IMR-90 (cell line): ENCODE data around the gene UST. TPM values are rescaled to one million over a fixed set of nuclear protein-coding genes. Genes with fewer than 3 reads are reported as not detected.

Experiments used
- ATAC-seq: fragments of 200-7000 bp; cut with Tn5 transposase; 2 replicates; pipeline ENCODE4 v1.9.1; 2020; ENCODE audit warnings: low read depth, mild to moderate bottlenecking, moderate library complexity
- BruUV-seq: library from RNA; stranded (reverse); fragments of 400-500 nt; replicated peaks from 2 replicates; lab custom pipeline; 2021; lab: Mats Ljungman, UMichigan
- CTCF ChIA-PET: fragments of 300-600 bp; formaldehyde crosslinking; extraction: SDS; loops from one replicate; lab custom pipeline; 2021; ENCODE audit warnings: antibody characterized with exemption; lab: Yijun Ruan, JAX
- POLR2A ChIA-PET: fragments of 300-600 bp; sonication (Branson Sonifier 250); formaldehyde crosslinking; loops from one replicate; lab custom pipeline; 2022; ENCODE audit warnings: antibody characterized with exemption; ENCODE audit not compliant: unreplicated experiment; lab: Charles Lee
- DNase-seq: peaks from one replicate; pipeline ENCODE4 v3.0.0; 2013
- H2AFZ ChIP-seq: replicated peaks from 2 replicates; pipeline ENCODE3; 2013; ENCODE audit warnings: low read length, mild to moderate bottlenecking; ENCODE audit not compliant: poor library complexity
- H2AK5ac ChIP-seq: 2 replicates; pipeline ENCODE4 v1.6.1; 2013; ENCODE audit warnings: low read depth, low read length, inconsistent platforms
- H2AK9ac ChIP-seq: replicated peaks from 2 replicates; pipeline ENCODE3; 2013; ENCODE audit warnings: mild to moderate bottlenecking, low read depth, low read length, moderate library complexity; ENCODE audit not compliant: poor library complexity
- H2BK120ac ChIP-seq: 2 replicates; pipeline ENCODE4 v1.6.1; 2013; ENCODE audit warnings: low read depth, low read length, inconsistent platforms
- H2BK15ac ChIP-seq: 3 replicates; pipeline ENCODE4 v1.6.1; 2013; ENCODE audit warnings: low read depth, low read length, inconsistent platforms
- H2BK20ac ChIP-seq: 2 replicates; pipeline ENCODE4 v1.6.1; 2013; ENCODE audit warnings: low read depth, mild to moderate bottlenecking, inconsistent platforms, low read length, moderate library complexity
- H2BK5ac ChIP-seq: 2 replicates; pipeline ENCODE4 v1.6.1; 2013; ENCODE audit warnings: mild to moderate bottlenecking, low read depth, low read length, inconsistent platforms; ENCODE audit not compliant: poor library complexity, severe bottlenecking
- H3K14ac ChIP-seq: replicated peaks from 2 replicates; pipeline ENCODE4 v1.6.1; 2013; ENCODE audit warnings: low read depth, low read length, inconsistent platforms
- H3K18ac ChIP-seq: 2 replicates; pipeline ENCODE4 v1.6.1; 2013; ENCODE audit warnings: low read depth, low read length, control low read depth
- H3K23ac ChIP-seq: 2 replicates; pipeline ENCODE4 v1.6.1; 2013; ENCODE audit warnings: low read depth, low read length, inconsistent platforms
- H3K27ac ChIP-seq: 2 replicates; pipeline ENCODE4 v1.5.1; 2013; ENCODE audit warnings: mild to moderate bottlenecking, control low read depth, low read length; ENCODE audit not compliant: insufficient read depth
- H3K27me3 ChIP-seq: 2 replicates; pipeline ENCODE4 v1.6.1; 2013; ENCODE audit warnings: low read length; ENCODE audit not compliant: control insufficient read depth, insufficient read depth
- H3K36me3 ChIP-seq: 2 replicates; pipeline ENCODE4 v1.6.1; 2013; ENCODE audit warnings: low read length, mixed read lengths; ENCODE audit not compliant: control insufficient read depth, insufficient read depth
- H3K4ac ChIP-seq: 2 replicates; pipeline ENCODE4 v1.6.1; 2013; ENCODE audit warnings: low read depth, low read length, inconsistent platforms
- H3K4me1 ChIP-seq: 2 replicates; pipeline ENCODE4 v1.6.1; 2013; ENCODE audit warnings: low read length, mixed read lengths; ENCODE audit not compliant: control insufficient read depth, insufficient read depth
- H3K4me2 ChIP-seq: 2 replicates; pipeline ENCODE4 v1.6.1; 2013; ENCODE audit warnings: low read depth, mild to moderate bottlenecking, control low read depth, low read length, moderate library complexity
- H3K4me3 ChIP-seq: 2 replicates; pipeline ENCODE4 v1.5.1; 2013; ENCODE audit warnings: low read depth, mild to moderate bottlenecking, control low read depth, low read length, moderate library complexity; ENCODE audit not compliant: insufficient read depth
- H3K56ac ChIP-seq: 2 replicates; pipeline ENCODE4 v1.6.1; 2013; ENCODE audit warnings: low read length, inconsistent platforms; ENCODE audit not compliant: insufficient read depth; ENCODE audit errors: extremely low read depth
- H3K79me1 ChIP-seq, 2 experiments: 2 replicates each; pipeline ENCODE4 v1.6.1; 2013; ENCODE audit warnings: low read length in 2 of 2, inconsistent platforms in 1 of 2, low read depth in 1 of 2
- H3K9ac ChIP-seq: 2 replicates; pipeline ENCODE4 v1.6.1; 2013; ENCODE audit warnings: low read depth, low read length, control low read depth
- H3K9me1 ChIP-seq: 2 replicates; pipeline ENCODE4 v1.6.1; 2013; ENCODE audit warnings: low read length, inconsistent platforms; ENCODE audit not compliant: insufficient read depth
- H3K9me3 ChIP-seq: 2 replicates; pipeline ENCODE4 v1.6.1; 2013; ENCODE audit warnings: low read length; ENCODE audit not compliant: control insufficient read depth, insufficient read depth
- H4K20me1 ChIP-seq: 2 replicates; pipeline ENCODE4 v1.6.1; 2013; ENCODE audit warnings: low read length, inconsistent platforms; ENCODE audit not compliant: insufficient read depth
- H4K5ac ChIP-seq: 2 replicates; pipeline ENCODE4 v1.6.1; 2013; ENCODE audit warnings: mild to moderate bottlenecking, low read depth, low read length, control low read depth
- H4K8ac ChIP-seq, 2 experiments: 2 replicates each; pipeline ENCODE4 v1.6.1; 2013; ENCODE audit warnings: low read depth in 2 of 2, low read length in 2 of 2, control low read depth in 1 of 2, inconsistent platforms in 1 of 2
- H4K91ac ChIP-seq: 2 replicates; pipeline ENCODE4 v1.6.1; 2013; ENCODE audit warnings: low read depth, low read length, inconsistent platforms; ENCODE audit not compliant: insufficient read depth
- BHLHE40 ChIP-seq: fragments of 150-350 bp; IDR thresholded peaks from 2 replicates; pipeline ENCODE4 v1.6.1; 2016; ENCODE audit warnings: mild to moderate bottlenecking, low read depth, low read length
- CEBPB ChIP-seq: IDR thresholded peaks from 2 replicates; pipeline ENCODE4 v1.6.1; 2012; ENCODE audit warnings: low read depth, low read length, improper control_type of control experiment
- CHD1 ChIP-seq: IDR thresholded peaks from 2 replicates; pipeline ENCODE4 v1.6.1; 2012; ENCODE audit warnings: low read depth, low read length, improper control_type of control experiment
- FOS ChIP-seq: fragments of 150-350 bp; IDR thresholded peaks from 2 replicates; pipeline ENCODE4 v1.6.1; 2016; ENCODE audit warnings: low read depth, low read length
- MAFK ChIP-seq: IDR thresholded peaks from 2 replicates; pipeline ENCODE4 v1.6.1; 2012; ENCODE audit warnings: low read depth, low read length, improper control_type of control experiment
- MAZ ChIP-seq: IDR thresholded peaks from 2 replicates; pipeline ENCODE4 v1.6.1; 2012; ENCODE audit warnings: low read depth, mild to moderate bottlenecking, low read length, improper control_type of control experiment, moderate library complexity, borderline replicate concordance
- NFE2L2 ChIP-seq: fragments of 150-350 bp; IDR thresholded peaks from 2 replicates; pipeline ENCODE4 v1.6.1; 2016; ENCODE audit warnings: low read depth, mild to moderate bottlenecking, low read length
- POLR2A ChIP-seq: IDR thresholded peaks from 2 replicates; pipeline ENCODE4 v1.6.1; 2012; ENCODE audit warnings: mild to moderate bottlenecking, low read depth, low read length
- RAD21 ChIP-seq: IDR thresholded peaks from 2 replicates; pipeline ENCODE4 v1.6.1; 2012; ENCODE audit warnings: low read length, improper control_type of control experiment
- RCOR1 ChIP-seq: IDR thresholded peaks from 2 replicates; pipeline ENCODE4 v1.6.1; 2012; ENCODE audit warnings: mild to moderate bottlenecking, low read length, improper control_type of control experiment; ENCODE audit not compliant: insufficient replicate concordance
- RFX5 ChIP-seq: IDR thresholded peaks from 2 replicates; pipeline ENCODE4 v1.8.0; 2012; ENCODE audit warnings: low read depth, mild to moderate bottlenecking, low read length, moderate library complexity
- SMC3 ChIP-seq: fragments of 150-350 bp; IDR thresholded peaks from 2 replicates; pipeline ENCODE4 v1.6.1; 2016; ENCODE audit warnings: low read depth, mild to moderate bottlenecking, antibody characterized with exemption, low read length, moderate library complexity
- WGBS, 2 experiments: methylation state at CpG; one replicate each; pipeline versions ENCODE4 v1.1.5 to v1.1.7; 2013; ENCODE audit warnings: missing lambda C conversion rate in 2 of 2; ENCODE audit not compliant: insufficient read length in 1 of 2; ENCODE audit errors: extremely low coverage in 2 of 2; 5-methylcytosine and 5-hydroxymethylcytosine counted together
- dilution Hi-C: fragments of 300-500 bp; cut with HindIII; formaldehyde crosslinking; loops from one replicate; pipeline ENCODE4 v1.14.3; 2018; ENCODE audit warnings: low sequenced_read_pairs; ENCODE audit not compliant: unreplicated experiment
- in situ Hi-C: fragments of 300-500 bp; cut with MboI; formaldehyde crosslinking; loops from 3 replicates; pipeline ENCODE4 v1.14.3; 2019; ENCODE audit warnings: low sequenced_read_pairs, inconsistent platforms, mixed read lengths
- intact Hi-C: fragments of 100-400 bp; cut with micrococcal nuclease; formaldehyde crosslinking; loops from 2 replicates; pipeline ENCODE4 v1.10.0; 2022
- polyA plus RNA-seq, 3 experiments: library from polyadenylated mRNA; depleted of rRNA; stranded (reverse); fragments of >200 nt; gene quantifications; 2 replicates each; pipeline ENCODE4 v1.2.3, GENCODE V29; 2012; ENCODE audit warnings: low replicate concordance in 1 of 3
- total RNA-seq: library from RNA; depleted of rRNA; stranded (reverse); fragments of >200 nt; gene quantifications from 2 replicates; pipeline ENCODE4 v1.2.3, GENCODE V29; 2012
- TF ChIP-seq, protein P1 (sequence below): fragments of 150-350 bp; IDR thresholded peaks from 2 replicates; pipeline ENCODE4 v1.6.1; 2017; ENCODE audit warnings: mild to moderate bottlenecking, antibody characterized with exemption, low read length, low read depth
- TF ChIP-seq, protein P2 (sequence below): conservative IDR thresholded peaks from 2 replicates; pipeline ENCODE4 v1.5.1; 2012; ENCODE audit warnings: mild to moderate bottlenecking, low read depth, low read length, improper control_type of control experiment
- TF ChIP-seq, protein P3 (sequence below): fragments of 150-350 bp; IDR thresholded peaks from 2 replicates; pipeline ENCODE4 v1.6.1; 2016; ENCODE audit warnings: low read depth, mild to moderate bottlenecking, low read length, moderate library complexity, borderline replicate concordance

UST gene
- total and polyA plus RNA-seq, 2 of the 4 experiments (the other 2 are of a cell fraction): 7.7 to 13.8 TPM

DNA sequence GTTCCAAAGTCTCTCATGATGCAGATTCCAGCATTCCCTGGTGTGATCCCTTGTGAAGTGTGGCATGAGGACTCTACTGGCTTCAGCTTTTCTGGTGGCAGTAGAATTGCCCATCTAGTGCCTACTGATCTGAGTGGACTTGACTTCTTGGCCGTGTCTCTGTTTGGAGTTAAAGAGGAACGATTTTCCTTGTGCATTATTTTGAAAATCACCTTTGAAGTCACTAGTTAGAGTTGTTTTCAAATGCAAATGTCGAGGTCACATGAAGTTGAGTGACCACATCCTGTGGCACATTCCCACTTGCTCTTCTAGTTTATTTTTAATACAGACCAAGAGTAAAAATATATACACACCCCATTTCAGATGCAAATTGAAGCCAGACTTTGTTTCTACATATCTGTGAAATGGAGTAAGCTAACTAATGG is 300.0 kb downstream of the UST start:
- Histone ChIP-seq H3K4ac (peak overlapping the region; percentile 33; the same call in 1 of the 2 replicates), H2BK120ac (0 out of 2 replicates have a peak overlapping the region, but pooled peaks have one; percentile 20), H3K27ac (no peak overlapping the region), H3K4me1 (peaks cover 4% of the 10 kb centered on the region), H4K91ac (peak overlapping the region; percentile 23; the same call in 1 of the 2 replicates), H3K4me3 (no peak overlapping the region), H2AK5ac (peak overlapping the region; percentile 68; the same call in 1 of the 2 replicates), H2AK9ac (no peak overlapping the region), H2BK5ac (no peak overlapping the region), H3K18ac (peak overlapping the region; percentile 34; the same call in 1 of the 2 replicates), H3K4me2 (no peak overlapping the region), H3K23ac (no peak overlapping the region; the same call in 1 of the 2 replicates), H3K9me3 (no peaks in the 10 kb centered on the region), H3K14ac (peak overlapping the region; percentile 64; the same call in 1 of the 2 replicates), H4K5ac (no peak overlapping the region), H3K36me3 (no peaks in the 10 kb centered on the region), H2BK20ac (peak overlapping the region; percentile 53), H4K20me1 (no peaks in the 10 kb centered on the region), H2AFZ (no peak overlapping the region), H3K27me3 (no peaks in the 10 kb centered on the region), H2BK15ac (peak overlapping the region; percentile 92; the same call in 2 of the 3 replicates), H3K56ac (no peak overlapping the region), H3K9me1 (0 out of 2 replicates have a peak, but pooled peaks cover 2% of the 10 kb centered on the region), H3K9ac (no peak overlapping the region), H3K79me1 (peaks cover 0 to 3% of the 10 kb centered on the region in 2 experiments; a peak in 1 of 4 replicates), H4K8ac (no peak overlapping the region)
- dilution Hi-C loops: no loop called here
- in situ Hi-C loops: no loop called here
- WGBS, 2 experiments: no CpG with 5 or more reads among the region's 3 CpGs
- DNase-seq: peak; percentile 58
- intact Hi-C loops: no loop called here
- CTCF ChIA-PET: interaction anchor here (1.4 to 2.1 kb wide), 2 partner anchors 14 kb away, joined by 4 to 5 read pairs; no protein-coding TSS in a partner anchor
- TF ChIP-seq CHD1 (no peak), FOS (no peak), RFX5 (no peak), POLR2A (no peak), MAZ (no peak), BHLHE40 (no peak), SMC3 (no peak), NFE2L2 (no peak), RAD21 (no peak), MAFK (no peak), RCOR1 (no peak), CEBPB (no peak)
- TF ChIP-seq, protein P1, sequence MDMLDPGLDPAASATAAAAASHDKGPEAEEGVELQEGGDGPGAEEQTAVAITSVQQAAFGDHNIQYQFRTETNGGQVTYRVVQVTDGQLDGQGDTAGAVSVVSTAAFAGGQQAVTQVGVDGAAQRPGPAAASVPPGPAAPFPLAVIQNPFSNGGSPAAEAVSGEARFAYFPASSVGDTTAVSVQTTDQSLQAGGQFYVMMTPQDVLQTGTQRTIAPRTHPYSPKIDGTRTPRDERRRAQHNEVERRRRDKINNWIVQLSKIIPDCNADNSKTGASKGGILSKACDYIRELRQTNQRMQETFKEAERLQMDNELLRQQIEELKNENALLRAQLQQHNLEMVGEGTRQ: no peak
- TF ChIP-seq, protein P2, sequence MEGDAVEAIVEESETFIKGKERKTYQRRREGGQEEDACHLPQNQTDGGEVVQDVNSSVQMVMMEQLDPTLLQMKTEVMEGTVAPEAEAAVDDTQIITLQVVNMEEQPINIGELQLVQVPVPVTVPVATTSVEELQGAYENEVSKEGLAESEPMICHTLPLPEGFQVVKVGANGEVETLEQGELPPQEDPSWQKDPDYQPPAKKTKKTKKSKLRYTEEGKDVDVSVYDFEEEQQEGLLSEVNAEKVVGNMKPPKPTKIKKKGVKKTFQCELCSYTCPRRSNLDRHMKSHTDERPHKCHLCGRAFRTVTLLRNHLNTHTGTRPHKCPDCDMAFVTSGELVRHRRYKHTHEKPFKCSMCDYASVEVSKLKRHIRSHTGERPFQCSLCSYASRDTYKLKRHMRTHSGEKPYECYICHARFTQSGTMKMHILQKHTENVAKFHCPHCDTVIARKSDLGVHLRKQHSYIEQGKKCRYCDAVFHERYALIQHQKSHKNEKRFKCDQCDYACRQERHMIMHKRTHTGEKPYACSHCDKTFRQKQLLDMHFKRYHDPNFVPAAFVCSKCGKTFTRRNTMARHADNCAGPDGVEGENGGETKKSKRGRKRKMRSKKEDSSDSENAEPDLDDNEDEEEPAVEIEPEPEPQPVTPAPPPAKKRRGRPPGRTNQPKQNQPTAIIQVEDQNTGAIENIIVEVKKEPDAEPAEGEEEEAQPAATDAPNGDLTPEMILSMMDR: no peak
- TF ChIP-seq, protein P3, sequence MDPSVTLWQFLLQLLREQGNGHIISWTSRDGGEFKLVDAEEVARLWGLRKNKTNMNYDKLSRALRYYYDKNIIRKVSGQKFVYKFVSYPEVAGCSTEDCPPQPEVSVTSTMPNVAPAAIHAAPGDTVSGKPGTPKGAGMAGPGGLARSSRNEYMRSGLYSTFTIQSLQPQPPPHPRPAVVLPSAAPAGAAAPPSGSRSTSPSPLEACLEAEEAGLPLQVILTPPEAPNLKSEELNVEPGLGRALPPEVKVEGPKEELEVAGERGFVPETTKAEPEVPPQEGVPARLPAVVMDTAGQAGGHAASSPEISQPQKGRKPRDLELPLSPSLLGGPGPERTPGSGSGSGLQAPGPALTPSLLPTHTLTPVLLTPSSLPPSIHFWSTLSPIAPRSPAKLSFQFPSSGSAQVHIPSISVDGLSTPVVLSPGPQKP: no peak
- BruUV-seq: no TSS peak
- POLR2A ChIA-PET: no interaction called here
- ATAC-seq: peak; percentile 51; the same call in 1 of the 2 replicates
